Measurements from ENCODE around the gene RAB24. TPM values are rescaled to one million over a fixed set of nuclear protein-coding genes. Genes with fewer than 3 reads are reported as not detected.

The RAB24 gene
- total RNA-seq, 4 donors from 2014 or later: 8.2 to 62.0 (median 19.3) TPM

DNA sequence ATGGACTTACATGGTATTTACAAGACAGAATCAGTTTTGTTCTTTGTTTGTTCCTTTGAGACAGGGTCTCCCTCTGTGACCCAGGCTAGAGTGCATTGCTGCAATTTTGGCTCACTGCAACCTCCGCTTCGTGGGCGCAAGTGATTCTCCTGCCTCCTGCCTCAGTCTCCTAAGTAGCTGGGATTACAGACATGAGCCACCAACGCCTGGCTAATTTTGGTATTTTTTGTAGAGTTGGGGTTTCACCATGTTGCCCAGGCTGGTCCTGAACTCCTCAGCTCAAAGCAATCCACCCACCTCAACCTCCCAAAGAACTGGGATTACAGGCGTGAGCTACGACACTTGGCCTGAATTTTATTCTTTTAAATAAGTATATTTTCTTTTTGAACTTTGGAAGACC is 27.6 kb downstream of the RAB24 start:
- H3K4me1 ChIP-seq: no peaks in the 10 kb centered on the region
- no peak overlapping the region for H3K4me3 ChIP-seq
- no peak overlapping the region for H3K27ac ChIP-seq
- no peak for DNase-seq
- no peaks in the 10 kb centered on the region for H3K9me3 ChIP-seq
- no peaks in the 10 kb centered on the region for H3K36me3 ChIP-seq
- no peaks in the 10 kb centered on the region for H3K27me3 ChIP-seq
- intact Hi-C loops (cut with DNase I; ENCODE audit: low total_unique reads): no loop called here
- TF ChIP-seq POLR2A (IDR thresholded peaks at IDR 0.05): no peak
- TF ChIP-seq, protein P1, sequence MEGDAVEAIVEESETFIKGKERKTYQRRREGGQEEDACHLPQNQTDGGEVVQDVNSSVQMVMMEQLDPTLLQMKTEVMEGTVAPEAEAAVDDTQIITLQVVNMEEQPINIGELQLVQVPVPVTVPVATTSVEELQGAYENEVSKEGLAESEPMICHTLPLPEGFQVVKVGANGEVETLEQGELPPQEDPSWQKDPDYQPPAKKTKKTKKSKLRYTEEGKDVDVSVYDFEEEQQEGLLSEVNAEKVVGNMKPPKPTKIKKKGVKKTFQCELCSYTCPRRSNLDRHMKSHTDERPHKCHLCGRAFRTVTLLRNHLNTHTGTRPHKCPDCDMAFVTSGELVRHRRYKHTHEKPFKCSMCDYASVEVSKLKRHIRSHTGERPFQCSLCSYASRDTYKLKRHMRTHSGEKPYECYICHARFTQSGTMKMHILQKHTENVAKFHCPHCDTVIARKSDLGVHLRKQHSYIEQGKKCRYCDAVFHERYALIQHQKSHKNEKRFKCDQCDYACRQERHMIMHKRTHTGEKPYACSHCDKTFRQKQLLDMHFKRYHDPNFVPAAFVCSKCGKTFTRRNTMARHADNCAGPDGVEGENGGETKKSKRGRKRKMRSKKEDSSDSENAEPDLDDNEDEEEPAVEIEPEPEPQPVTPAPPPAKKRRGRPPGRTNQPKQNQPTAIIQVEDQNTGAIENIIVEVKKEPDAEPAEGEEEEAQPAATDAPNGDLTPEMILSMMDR (IDR thresholded peaks at IDR 0.05): no peak

DNA sequence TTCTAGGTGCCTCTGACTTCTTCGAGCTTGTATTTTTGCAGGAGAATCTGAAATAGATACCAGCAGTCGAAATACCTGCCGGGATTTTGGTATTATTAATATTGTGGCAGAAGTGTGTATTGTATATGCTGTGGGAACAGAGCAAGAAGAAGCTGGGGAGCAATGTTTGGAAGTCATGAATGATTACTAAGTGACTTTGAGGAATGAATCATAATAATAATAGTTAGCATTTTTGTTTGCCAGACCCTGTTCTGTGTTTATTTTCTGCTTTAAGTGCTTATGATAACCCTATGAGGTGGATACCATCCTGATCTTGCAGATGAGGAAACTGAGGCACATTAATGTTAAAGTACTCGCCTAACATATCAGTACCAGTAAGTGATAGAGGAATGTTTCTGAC is 32.4 kb downstream of the RAB24 start:
- TF ChIP-seq, protein P1 (IDR thresholded peaks at IDR 0.05): no peak
- no peak for TF ChIP-seq POLR2A (IDR thresholded peaks at IDR 0.05)
- intact Hi-C loops (cut with DNase I; ENCODE audit: low total_unique reads): no loop called here
- no peak for DNase-seq
- no peaks in the 10 kb centered on the region for H3K36me3 ChIP-seq
- no peaks in the 10 kb centered on the region for H3K9me3 ChIP-seq
- no peak overlapping the region for H3K4me3 ChIP-seq
- H3K27me3 ChIP-seq: no peaks in the 10 kb centered on the region
- H3K4me1 ChIP-seq: no peaks in the 10 kb centered on the region
- no peak overlapping the region for H3K27ac ChIP-seq

DNA sequence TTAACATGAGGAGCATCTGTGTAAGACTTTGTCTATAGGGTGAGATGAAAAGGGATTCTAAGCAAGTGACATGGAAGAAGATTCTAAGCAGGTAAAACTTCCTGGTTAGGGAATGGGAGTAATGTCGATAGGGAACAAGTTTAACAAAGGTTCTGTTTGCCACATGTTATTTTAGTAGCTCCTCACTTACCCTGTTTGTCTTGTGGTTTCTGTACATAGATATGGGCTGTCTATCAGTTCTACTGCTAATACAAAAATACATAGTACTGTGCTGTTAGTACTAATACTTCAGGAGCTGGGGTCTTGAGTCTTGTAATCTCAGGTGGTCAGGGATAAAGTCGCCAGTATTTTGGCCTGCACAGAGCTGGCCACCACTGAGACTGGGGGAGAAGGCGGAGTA is 32.9 kb downstream of the RAB24 start:
- no peaks in the 10 kb centered on the region for H3K27me3 ChIP-seq
- no peaks in the 10 kb centered on the region for H3K4me1 ChIP-seq
- H3K27ac ChIP-seq: no peak overlapping the region
- TF ChIP-seq, protein P1 (IDR thresholded peaks at IDR 0.05): no peak
- no peak for TF ChIP-seq POLR2A (IDR thresholded peaks at IDR 0.05)
- H3K36me3 ChIP-seq: no peaks in the 10 kb centered on the region
- no peaks in the 10 kb centered on the region for H3K9me3 ChIP-seq
- intact Hi-C loops (cut with DNase I; ENCODE audit: low total_unique reads): no loop called here
- no peak for DNase-seq
- no peak overlapping the region for H3K4me3 ChIP-seq

DNA sequence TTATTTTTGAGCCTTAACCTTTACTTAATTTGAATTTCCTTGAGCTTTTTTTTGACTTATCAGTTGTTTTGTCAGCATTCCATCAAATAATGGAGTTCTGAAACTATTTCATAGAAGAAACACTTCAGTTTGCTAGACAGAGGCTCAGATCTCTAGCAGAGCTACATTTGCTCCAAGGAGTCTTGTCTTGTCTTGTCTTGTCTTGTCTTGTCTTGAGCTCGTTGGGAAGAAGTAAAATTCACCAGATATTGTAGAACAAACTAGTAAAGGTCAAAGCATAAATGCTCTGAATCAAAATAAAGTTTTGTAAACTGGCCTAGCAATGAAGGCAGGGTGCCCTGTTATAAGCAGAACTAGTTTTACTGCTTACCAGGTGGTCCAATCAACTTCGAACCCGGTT is 33.5 kb downstream of the RAB24 start:
- H3K27ac ChIP-seq: no peak overlapping the region
- no peaks in the 10 kb centered on the region for H3K36me3 ChIP-seq
- TF ChIP-seq, protein P1 (IDR thresholded peaks at IDR 0.05): no peak
- no peak for TF ChIP-seq POLR2A (IDR thresholded peaks at IDR 0.05)
- no peak for DNase-seq
- H3K4me3 ChIP-seq: no peak overlapping the region
- intact Hi-C loops (cut with DNase I; ENCODE audit: low total_unique reads): no loop called here
- no peaks in the 10 kb centered on the region for H3K9me3 ChIP-seq
- no peaks in the 10 kb centered on the region for H3K27me3 ChIP-seq
- H3K4me1 ChIP-seq: no peaks in the 10 kb centered on the region

DNA sequence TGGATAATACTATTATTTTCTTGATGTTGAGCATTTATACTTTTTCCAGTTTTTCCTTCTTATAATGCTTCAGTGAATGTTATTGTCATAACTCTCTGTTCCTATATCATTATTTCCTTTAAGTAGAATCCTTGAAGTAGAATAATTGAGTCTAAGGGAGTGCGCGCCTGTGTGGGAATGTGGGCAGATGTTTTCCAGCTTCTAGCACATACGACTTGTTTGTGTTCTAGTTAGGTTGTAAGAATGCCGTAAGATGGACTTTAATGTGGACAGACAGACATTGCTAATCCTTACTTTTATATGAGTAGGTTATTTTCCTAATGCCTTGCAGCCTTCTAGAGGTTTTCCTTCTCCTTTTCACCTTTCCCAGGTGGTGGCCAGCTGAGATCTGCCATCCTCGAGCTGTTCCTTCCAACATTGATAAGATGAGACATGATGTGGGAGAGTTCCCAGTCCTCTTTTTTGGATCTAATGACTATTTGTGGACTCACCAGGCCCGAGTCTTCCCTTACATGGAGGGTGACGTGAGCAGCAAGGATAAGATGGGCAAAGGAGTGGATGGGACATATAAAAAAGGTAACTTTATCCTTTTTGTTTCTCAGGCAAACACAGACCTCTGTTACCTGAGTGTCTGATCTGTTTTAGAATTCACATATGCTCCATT is 34.2 kb downstream of the RAB24 start:
- Histone ChIP-seq H3K27ac (no peak overlapping the region), H3K27me3 (no peaks in the 10 kb centered on the region), H3K4me1 (no peaks in the 10 kb centered on the region), H3K9me3 (no peaks in the 10 kb centered on the region), H3K4me3 (no peak overlapping the region), H3K36me3 (no peaks in the 10 kb centered on the region)
- TF ChIP-seq, protein P1 (IDR thresholded peaks at IDR 0.05): no peak
- TF ChIP-seq POLR2A (IDR thresholded peaks at IDR 0.05): no peak
- no peak for DNase-seq
- intact Hi-C loops (cut with DNase I; ENCODE audit: low total_unique reads): no loop called here
